Panc1 (cell line): ENCODE results near the gene ZNF804A. TPM values are rescaled to one million over a fixed set of nuclear protein-coding genes. Genes with fewer than 3 reads are reported as not detected.

ENCODE experiments used
- ATAC-seq: fragments of 200-7000 bp; cut with Tn5 transposase; 2 replicates; pipeline ENCODE4 v1.9.1; 2020; ENCODE audit warnings: mild to moderate bottlenecking, moderate library complexity
- BruUV-seq: library from RNA; stranded (reverse); fragments of 400-500 nt; replicated peaks from 2 replicates; lab custom pipeline; 2021; lab: Mats Ljungman, UMichigan
- CTCF ChIA-PET: fragments of 300-600 bp; sonication (Branson Sonifier 250); formaldehyde crosslinking; loops from one replicate; lab custom pipeline; 2022; ENCODE audit warnings: antibody characterized with exemption; lab: Charles Lee
- POLR2A ChIA-PET: fragments of 300-600 bp; sonication (Branson Sonifier 250); formaldehyde crosslinking; loops from one replicate; lab custom pipeline; 2022; ENCODE audit warnings: antibody characterized with exemption; lab: Charles Lee
- DNase-seq: peaks from one replicate; pipeline ENCODE4 v3.0.0-alpha.2; 2010; ENCODE audit warnings: low read depth, low spot score
- H3K27ac ChIP-seq: 2 replicates; pipeline ENCODE4 v1.5.1; 2011; ENCODE audit warnings: mild to moderate bottlenecking, low read length, inconsistent platforms
- H3K27me3 ChIP-seq: fragments of 200-500 bp; sonication (Bioruptor generic); 2 replicates; pipeline ENCODE4 v1.6.0; 2014; ENCODE audit warnings: low read length, inconsistent platforms; ENCODE audit not compliant: control insufficient read depth, insufficient read depth
- H3K36me3 ChIP-seq: fragments of 200-500 bp; sonication (Bioruptor generic); 2 replicates; pipeline ENCODE4 v1.5.1; 2014; ENCODE audit warnings: inconsistent platforms, mild to moderate bottlenecking, low read length, moderate library complexity; ENCODE audit not compliant: control insufficient read depth, insufficient read depth
- H3K4me1 ChIP-seq: 2 replicates; pipeline ENCODE4 v1.5.1; 2011; ENCODE audit warnings: inconsistent platforms, mild to moderate bottlenecking, low read length, moderate library complexity; ENCODE audit not compliant: control insufficient read depth, insufficient read depth
- H3K4me3 ChIP-seq, 2 experiments: 2 replicates each; pipeline ENCODE4 v1.5.1; 2011 to 2012; ENCODE audit warnings: low read depth in 2 of 2, low read length in 2 of 2, mild to moderate bottlenecking in 2 of 2, inconsistent platforms in 1 of 2, moderate library complexity in 1 of 2
- H3K9me3 ChIP-seq: fragments of 200-500 bp; sonication (Bioruptor generic); 2 replicates; pipeline ENCODE4 v1.5.1; 2014; ENCODE audit warnings: low read depth, mild to moderate bottlenecking, inconsistent platforms, low read length, moderate library complexity; ENCODE audit not compliant: control insufficient read depth, insufficient read depth
- CTCF ChIP-seq: fragments of 450-650 bp; IDR thresholded peaks from 2 replicates; pipeline ENCODE4 v1.5.1; 2017; ENCODE audit warnings: mild to moderate bottlenecking
- POLR2AphosphoS5 ChIP-seq: IDR thresholded peaks from 2 replicates; pipeline ENCODE4 v1.6.1; 2012; ENCODE audit warnings: mild to moderate bottlenecking, low read depth, low read length, moderate library complexity
- REST ChIP-seq, 2 experiments: IDR thresholded peaks; 2 replicates each; pipeline ENCODE4 v1.6.1; 2011 to 2012; ENCODE audit warnings: low read depth in 2 of 2, control low read depth in 1 of 2, low read length in 1 of 2, mild to moderate bottlenecking in 1 of 2, moderate library complexity in 1 of 2; ENCODE audit not compliant: insufficient read depth in 1 of 2
- SIN3A ChIP-seq: IDR thresholded peaks from 2 replicates; pipeline ENCODE4 v1.6.1; 2012; ENCODE audit warnings: low read depth, mild to moderate bottlenecking, low read length, moderate library complexity, borderline replicate concordance; ENCODE audit not compliant: insufficient read depth
- TCF7L2 ChIP-seq: IDR thresholded peaks from 2 replicates; pipeline ENCODE4 v1.6.1; 2011; ENCODE audit warnings: mild to moderate bottlenecking, low read depth, low read length, inconsistent platforms
- in situ Hi-C: cut with HindIII; loops from 2 replicates; pipeline ENCODE4 v1.10.0; 2016; ENCODE audit warnings: low sequenced_read_pairs, low pct_unique_long_range_greater_than_20kb
- intact Hi-C: fragments of 100-400 bp; cut with micrococcal nuclease; formaldehyde crosslinking; loops from one replicate; pipeline ENCODE4 v1.10.0; 2022; ENCODE audit not compliant: unreplicated experiment
- total RNA-seq: library from RNA; stranded (reverse); gene quantifications from one replicate; pipeline ENCODE4 v1.2.1, GENCODE V29; 2021; ENCODE audit not compliant: unreplicated experiment

The ZNF804A gene
- total RNA-seq, 1 experiment from 2014 or later, result 2.2 TPM

- Histone ChIP-seq H3K4me1 (peaks cover 9% of the 10 kb centered on the region), H3K36me3 (no peaks in the 10 kb centered on the region), H3K9me3 (no peaks in the 10 kb centered on the region), H3K27me3 (no peaks in the 10 kb centered on the region), H3K4me3 (peak overlapping the region; percentile 62 to 64), H3K27ac (peak overlapping the region; percentile 68)
- in situ Hi-C loops (no loop called here), intact Hi-C loops (no loop called here)
- DNase-seq (no peak), ATAC-seq (peak; percentile 54)
- no TSS peak for BruUV-seq
- TF ChIP-seq REST (IDR thresholded peaks at IDR 0.05; ENCODE audit: insufficient read depth in 1 of 2, low read depth in 2 of 2, low read length in 1 of 2) (no peak), TCF7L2 (no peak), SIN3A (no peak), POLR2AphosphoS5 (no peak), CTCF (no peak)
- ChIA-PET POLR2A (no interaction called here), CTCF (no interaction called here)
Observed at GRCh38 chr2:184597571-184597991, 748 bp upstream of the ZNF804A start.

- Histone ChIP-seq H3K27me3 (no peaks in the 10 kb centered on the region), H3K27ac (peak overlapping the region; percentile 68), H3K4me1 (peaks cover 9% of the 10 kb centered on the region), H3K9me3 (no peaks in the 10 kb centered on the region), H3K36me3 (no peaks in the 10 kb centered on the region), H3K4me3 (peak overlapping the region; percentile 62 to 64)
- in situ Hi-C loops, result no loop called here
- BruUV-seq, result no TSS peak
- ChIA-PET CTCF (no interaction called here), POLR2A (no interaction called here)
- DNase-seq, result no peak
- no peak for TF ChIP-seq CTCF
- no peak for TF ChIP-seq SIN3A
- TF ChIP-seq REST (IDR thresholded peaks at IDR 0.05; ENCODE audit: insufficient read depth in 1 of 2, low read depth in 2 of 2, low read length in 1 of 2), result no peak
- TF ChIP-seq TCF7L2, result no peak
- TF ChIP-seq POLR2AphosphoS5, result no peak
- intact Hi-C loops, result no loop called here
- ATAC-seq, result no peak
Observed at GRCh38 chr2:184598002-184598315, 370 bp upstream of the ZNF804A start.
